ENCODE results near the gene PHLDA3. TPM values are rescaled to one million over a fixed set of nuclear protein-coding genes. Genes with fewer than 3 reads are reported as not detected.
A peak's percentile ranks its signal among the peaks of the same experiment; 100 is the strongest.

Gene PHLDA3
- total and polyA plus RNA-seq, 5 donors = 18.1 to 47.4 (median 29.3) TPM

- Histone ChIP-seq H3K27me3 (ENCODE audit: control insufficient read depth, insufficient read depth) (no peaks in the 10 kb centered on the region), H3K27ac (ENCODE audit: low read length) (peak overlapping the region; percentile 73), H3K9me3 (ENCODE audit: control insufficient read depth, low read length) (no peaks in the 10 kb centered on the region), H3K4me1 (ENCODE audit: control insufficient read depth, insufficient read depth, low read length) (peaks cover 39% of the 10 kb centered on the region), H3K4me3 (ENCODE audit: low read length) (no peak overlapping the region)
- peak in 2 of 3 donors; percentile 62 to 73 for DNase-seq
- WGBS = 27% methylated on average over 13 of the region's 13 CpGs
- intact Hi-C loops (cut with DNase I) = no loop called here
- peak; percentile 15 to 55 for ATAC-seq
Observed at GRCh38 chr1:201503397-201504176, 34.6 kb upstream of the PHLDA3 start.

GRCh38 chr1:201502511-201502857 is 33.5 kb upstream of the PHLDA3 start:
- WGBS = 90% methylated on average over 3 of the region's 3 CpGs
- no peak for ATAC-seq
- DNase-seq = peak in 1 of 3 donors; percentile 45
- Histone ChIP-seq H3K4me1 (ENCODE audit: control insufficient read depth, insufficient read depth, low read length) (peaks cover 38% of the 10 kb centered on the region), H3K27me3 (ENCODE audit: control insufficient read depth, insufficient read depth) (no peaks in the 10 kb centered on the region), H3K27ac (ENCODE audit: low read length) (peak overlapping the region; percentile 40), H3K4me3 (ENCODE audit: low read length) (no peak overlapping the region), H3K9me3 (ENCODE audit: control insufficient read depth, low read length) (no peaks in the 10 kb centered on the region)
- intact Hi-C loops (cut with DNase I) = no loop called here

DNA sequence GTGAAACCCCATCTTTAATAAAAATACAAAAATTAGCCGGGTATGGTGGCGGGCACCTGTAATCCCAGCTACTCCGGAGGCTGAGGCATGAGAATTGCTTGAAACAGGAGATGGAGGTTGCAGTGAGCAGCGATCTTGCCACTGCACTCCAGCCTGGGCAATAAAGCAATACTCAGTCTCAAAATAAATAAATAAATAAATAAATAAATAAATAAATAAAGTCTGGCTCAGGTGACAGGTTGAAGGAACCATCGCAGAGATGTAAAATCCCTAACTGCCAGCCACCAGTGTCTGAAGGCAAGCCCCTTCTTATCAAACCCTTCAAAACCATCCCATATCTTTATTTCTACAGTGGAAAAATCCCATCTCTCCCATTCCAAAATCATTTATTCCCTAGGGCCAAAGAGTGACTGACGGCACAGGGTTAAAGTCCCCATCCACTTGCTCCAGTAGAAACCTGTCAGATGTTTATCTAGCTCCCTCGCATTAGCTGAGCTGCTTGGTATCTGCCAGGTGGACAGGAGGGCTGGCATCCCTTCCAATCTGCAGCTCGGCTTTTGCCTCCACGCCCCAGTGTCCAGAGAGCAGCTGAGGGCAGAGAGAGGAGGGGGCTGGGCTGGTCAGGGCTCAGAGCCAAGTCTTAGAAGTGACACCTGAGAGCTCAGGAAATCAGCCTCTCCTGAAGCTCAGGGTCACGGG is 33.0 kb upstream of the PHLDA3 start:
- H3K4me1 ChIP-seq (ENCODE audit: control insufficient read depth, insufficient read depth, low read length) = peaks cover 34% of the 10 kb centered on the region
- 88% methylated on average over 10 of the region's 10 CpGs for whole genome bisulfite sequencing
- no peak overlapping the region for H3K4me3 ChIP-seq (ENCODE audit: low read length)
- no peaks in the 10 kb centered on the region for H3K9me3 ChIP-seq (ENCODE audit: control insufficient read depth, low read length)
- intact Hi-C loops (cut with DNase I) = no loop called here
- DNase-seq = peak in 2 of 3 donors; percentile 14 to 63
- H3K27ac ChIP-seq (ENCODE audit: low read length) = peak overlapping the region; percentile 40
- no peak for ATAC-seq
- H3K27me3 ChIP-seq (ENCODE audit: control insufficient read depth, insufficient read depth) = no peaks in the 10 kb centered on the region

DNA sequence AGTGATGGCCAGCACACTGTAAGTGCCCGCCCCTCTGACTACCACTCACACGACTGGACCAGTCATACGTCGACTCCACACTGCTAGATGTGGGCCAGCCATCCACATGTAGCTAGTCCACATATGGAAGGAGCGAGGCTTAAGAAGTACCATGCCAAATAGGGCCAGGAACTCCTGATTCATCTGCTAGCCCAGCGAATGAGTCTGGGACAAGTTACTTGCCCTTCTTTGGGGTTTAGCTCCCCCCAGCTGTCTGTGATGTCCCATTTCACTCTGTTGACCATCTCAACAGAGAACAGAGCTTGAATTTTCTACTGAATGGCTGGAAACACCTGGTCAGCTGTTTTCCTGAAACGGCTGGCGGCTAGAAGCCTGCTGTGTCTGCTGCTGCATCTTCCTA is 32.2 kb upstream of the PHLDA3 start:
- 78% methylated on average over 8 of the region's 8 CpGs for WGBS
- peak overlapping the region; percentile 81 for H3K27ac ChIP-seq (ENCODE audit: low read length)
- DNase-seq = peak in 1 of 3 donors; percentile 58
- no peaks in the 10 kb centered on the region for H3K27me3 ChIP-seq (ENCODE audit: control insufficient read depth, insufficient read depth)
- intact Hi-C loops (cut with DNase I) = no loop called here
- ATAC-seq = peak in 1 of 2 donors; percentile 3
- H3K9me3 ChIP-seq (ENCODE audit: control insufficient read depth, low read length) = no peaks in the 10 kb centered on the region
- peaks cover 38% of the 10 kb centered on the region for H3K4me1 ChIP-seq (ENCODE audit: control insufficient read depth, insufficient read depth, low read length)
- no peak overlapping the region for H3K4me3 ChIP-seq (ENCODE audit: low read length)

DNA sequence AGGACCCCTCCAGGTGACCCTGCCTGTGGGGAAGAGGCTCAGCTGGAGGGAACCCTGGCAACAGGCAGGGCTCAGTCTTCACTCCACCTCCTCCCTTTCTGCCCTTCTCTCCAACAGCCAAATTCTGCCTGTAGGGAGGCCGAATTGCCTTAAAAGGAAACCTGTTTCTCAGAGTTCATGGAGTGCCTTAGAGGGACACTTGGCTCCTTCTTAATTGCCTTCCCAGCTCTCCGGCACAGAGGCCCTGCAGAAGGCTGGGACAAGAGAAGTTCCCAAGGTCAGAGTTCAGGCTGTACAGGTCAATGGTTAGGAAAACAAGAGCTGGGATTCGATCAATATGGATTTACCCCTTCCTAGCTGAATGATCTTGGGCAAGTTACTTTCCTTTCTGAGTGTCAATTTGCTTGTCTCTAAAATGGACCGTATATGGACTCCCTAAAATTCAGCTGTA is 31.7 kb upstream of the PHLDA3 start:
- no peaks in the 10 kb centered on the region for H3K9me3 ChIP-seq (ENCODE audit: control insufficient read depth, low read length)
- peak; percentile 33 to 74 for ATAC-seq
- no peaks in the 10 kb centered on the region for H3K27me3 ChIP-seq (ENCODE audit: control insufficient read depth, insufficient read depth)
- H3K27ac ChIP-seq (ENCODE audit: low read length) = peak overlapping the region; percentile 81
- WGBS = 40% methylated on average over 4 of the region's 4 CpGs
- no peak overlapping the region for H3K4me3 ChIP-seq (ENCODE audit: low read length)
- peak in 1 of 3 donors; percentile 73 for DNase-seq
- intact Hi-C loops (cut with DNase I) = no loop called here
- H3K4me1 ChIP-seq (ENCODE audit: control insufficient read depth, insufficient read depth, low read length) = peaks cover 38% of the 10 kb centered on the region

GRCh38 chr1:201499795-201500669 is 31.0 kb upstream of the PHLDA3 start:
- no peaks in the 10 kb centered on the region for H3K9me3 ChIP-seq (ENCODE audit: control insufficient read depth, low read length)
- ATAC-seq = peak; percentile 40 to 49
- H3K4me3 ChIP-seq (ENCODE audit: low read length) = no peak overlapping the region
- no peaks in the 10 kb centered on the region for H3K27me3 ChIP-seq (ENCODE audit: control insufficient read depth, insufficient read depth)
- peak in 2 of 3 donors; percentile 80 to 85 for DNase-seq
- WGBS = 70% methylated on average over 8 of the region's 8 CpGs
- intact Hi-C loops (cut with DNase I) = no loop called here
- H3K4me1 ChIP-seq (ENCODE audit: control insufficient read depth, insufficient read depth, low read length) = peaks cover 38% of the 10 kb centered on the region
- H3K27ac ChIP-seq (ENCODE audit: low read length) = peak overlapping the region; percentile 81

DNA sequence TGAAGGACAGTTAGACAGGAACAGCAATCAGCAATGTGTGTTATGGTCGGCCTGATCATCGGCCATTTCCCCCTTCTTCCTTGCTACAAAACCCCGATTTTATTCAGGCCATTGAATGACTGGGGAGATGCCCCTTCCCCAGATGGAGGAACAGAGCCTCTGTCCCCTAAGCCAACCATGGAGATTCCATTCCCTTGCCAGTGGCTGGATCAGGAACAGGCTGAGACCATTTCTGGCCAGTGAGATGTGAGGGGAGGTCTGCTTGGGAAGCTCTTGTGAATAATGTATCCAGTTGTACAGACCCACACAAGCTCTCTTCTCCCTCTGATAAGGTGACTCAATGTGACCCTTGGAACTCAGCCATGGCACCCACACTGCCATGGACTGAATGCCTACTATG is 30.2 kb upstream of the PHLDA3 start:
- no peaks in the 10 kb centered on the region for H3K27me3 ChIP-seq (ENCODE audit: control insufficient read depth, insufficient read depth)
- WGBS = 94% methylated on average over 3 of the region's 3 CpGs
- no peak overlapping the region for H3K4me3 ChIP-seq (ENCODE audit: low read length)
- H3K27ac ChIP-seq (ENCODE audit: low read length) = peak overlapping the region; percentile 38
- H3K4me1 ChIP-seq (ENCODE audit: control insufficient read depth, insufficient read depth, low read length) = peaks cover 42% of the 10 kb centered on the region
- no peak for ATAC-seq
- DNase-seq = peak in 1 of 3 donors; percentile 21
- no peaks in the 10 kb centered on the region for H3K9me3 ChIP-seq (ENCODE audit: control insufficient read depth, low read length)
- intact Hi-C loops (cut with DNase I) = no loop called here

- Histone ChIP-seq H3K4me1 (ENCODE audit: control insufficient read depth, insufficient read depth, low read length) (peaks cover 47% of the 10 kb centered on the region), H3K27me3 (ENCODE audit: control insufficient read depth, insufficient read depth) (no peaks in the 10 kb centered on the region), H3K4me3 (ENCODE audit: low read length) (no peak overlapping the region), H3K9me3 (ENCODE audit: control insufficient read depth, low read length) (no peaks in the 10 kb centered on the region), H3K27ac (ENCODE audit: low read length) (peak overlapping the region; percentile 38)
- intact Hi-C loops (cut with DNase I) = no loop called here
- DNase-seq (no peak), ATAC-seq (no peak)
- 84% methylated on average over 8 of the region's 8 CpGs for WGBS
Observed at GRCh38 chr1:201498621-201499020, 29.6 kb upstream of the PHLDA3 start.

- WGBS = 87% methylated on average over 16 of the region's 16 CpGs
- no peak for DNase-seq
- intact Hi-C loops (cut with DNase I) = no loop called here
- Histone ChIP-seq H3K27me3 (ENCODE audit: control insufficient read depth, insufficient read depth) (no peaks in the 10 kb centered on the region), H3K9me3 (ENCODE audit: control insufficient read depth, low read length) (no peaks in the 10 kb centered on the region), H3K4me3 (ENCODE audit: low read length) (no peak overlapping the region), H3K27ac (ENCODE audit: low read length) (no peak overlapping the region), H3K4me1 (ENCODE audit: control insufficient read depth, insufficient read depth, low read length) (peaks cover 47% of the 10 kb centered on the region)
- no peak for ATAC-seq
Observed at GRCh38 chr1:201497935-201498509, 29.0 kb upstream of the PHLDA3 start.

- WGBS = 36% methylated on average over 8 of the region's 8 CpGs
Observed at GRCh38 chr1:201496296-201496690, 27.3 kb upstream of the PHLDA3 start.

More at GRCh38 chr1:201496296-201496690, 27.3 kb upstream of the PHLDA3 start:
- intact Hi-C loops (cut with DNase I) = no loop called here
- peaks cover 52% of the 10 kb centered on the region for H3K4me1 ChIP-seq (ENCODE audit: control insufficient read depth, insufficient read depth, low read length)
- H3K27ac ChIP-seq (ENCODE audit: low read length) = peak overlapping the region; percentile 82
- H3K27me3 ChIP-seq (ENCODE audit: control insufficient read depth, insufficient read depth) = no peaks in the 10 kb centered on the region
- ATAC-seq (no peak), DNase-seq (peak in 1 of 3 donors; percentile 68)
- H3K4me3 ChIP-seq (ENCODE audit: low read length) = no peak overlapping the region
- H3K9me3 ChIP-seq (ENCODE audit: control insufficient read depth, low read length) = no peaks in the 10 kb centered on the region

Measured in right cardiac atrium (tissue), 5 donors.